HG02759 (cell line): ENCODE data around the gene PSMD2.
A peak's percentile ranks its signal among the peaks of the same experiment; 100 is the strongest.

Experiments used
- ATAC-seq: cut with Tn5 transposase; IDR thresholded peaks from one replicate; pipeline ENCODE4 v1.9.1; 2021; ENCODE audit warnings: mild to moderate bottlenecking, moderate library complexity; ENCODE audit not compliant: unreplicated experiment

The PSMD2 gene

DNA sequence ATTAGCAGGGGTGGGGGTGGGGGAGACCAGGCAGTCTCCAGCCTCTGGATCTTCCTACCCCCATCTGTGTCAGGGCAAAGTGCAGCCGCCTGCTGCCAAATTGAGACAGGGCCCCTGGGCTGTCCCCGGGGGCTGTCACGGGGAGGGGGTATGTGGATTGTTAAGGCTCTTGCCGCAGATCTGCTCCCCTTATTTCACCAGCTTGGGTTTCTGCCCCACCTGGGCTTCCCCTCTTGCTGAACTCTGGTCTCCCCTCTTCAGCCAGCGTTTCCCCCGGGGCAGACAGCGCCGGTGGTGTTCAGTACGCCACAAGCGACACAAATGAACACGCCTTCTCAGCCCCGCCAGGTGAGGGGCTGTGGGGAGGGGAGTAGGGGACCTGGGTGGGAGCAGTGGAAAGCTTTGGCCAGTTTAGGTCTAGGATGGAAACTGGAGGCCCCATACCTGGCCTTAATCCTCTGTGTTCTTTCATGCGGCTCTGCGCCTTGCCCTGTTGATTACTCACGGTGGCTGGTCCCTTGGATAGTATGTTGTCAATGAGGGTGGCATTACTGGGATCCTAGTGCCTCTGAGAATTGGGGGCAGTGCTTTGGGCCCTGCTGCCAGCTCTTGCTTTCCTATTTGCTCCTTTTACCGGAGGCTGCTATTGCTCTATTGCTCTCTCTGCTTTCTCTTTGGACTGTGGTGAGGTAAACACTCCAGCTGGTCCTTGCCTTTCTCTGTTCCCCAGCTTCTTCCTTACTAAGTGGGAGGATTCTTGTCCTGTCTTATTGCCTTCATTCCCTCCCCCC, 17.0 kb downstream of the PSMD2 start:
- no peak for ATAC-seq

DNA sequence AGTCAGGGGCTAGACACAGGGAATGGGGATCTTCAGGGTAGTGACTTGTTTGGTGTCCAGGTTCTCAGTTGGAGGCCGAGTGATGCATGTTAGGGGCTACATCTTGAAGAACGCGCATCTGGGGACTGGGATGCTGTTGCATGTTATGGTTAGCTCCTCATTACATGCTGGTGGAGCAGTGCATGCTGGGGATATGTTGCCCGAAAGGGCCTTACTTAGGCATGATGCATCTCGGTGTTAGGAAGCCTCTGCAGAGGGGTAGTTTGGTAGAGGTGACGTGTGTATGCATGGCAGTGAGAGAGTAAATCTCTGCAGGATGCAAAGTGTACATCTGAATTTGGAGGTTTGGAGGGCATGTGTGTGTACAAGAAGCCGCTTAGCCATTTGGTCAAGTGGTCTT, 17.8 kb downstream of the PSMD2 start:
- no peak for ATAC-seq

DNA sequence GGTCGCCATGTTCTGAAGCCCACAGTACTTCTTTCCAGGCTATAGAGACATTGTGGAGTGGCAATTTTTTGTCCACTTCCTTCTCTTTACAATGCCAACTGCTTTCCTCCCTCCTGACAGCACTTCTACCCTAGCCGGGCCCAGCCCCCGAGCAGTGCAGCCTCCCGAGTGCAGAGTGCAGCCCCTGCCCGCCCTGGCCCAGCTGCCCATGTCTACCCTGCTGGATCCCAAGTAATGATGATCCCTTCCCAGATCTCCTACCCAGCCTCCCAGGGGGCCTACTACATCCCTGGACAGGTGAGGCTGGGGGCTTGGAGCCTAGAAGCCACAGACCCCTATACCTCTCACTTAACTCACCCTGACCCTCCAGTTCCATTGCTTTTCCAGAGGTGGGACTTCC, 18.2 kb downstream of the PSMD2 start:
- ATAC-seq: no peak

DNA sequence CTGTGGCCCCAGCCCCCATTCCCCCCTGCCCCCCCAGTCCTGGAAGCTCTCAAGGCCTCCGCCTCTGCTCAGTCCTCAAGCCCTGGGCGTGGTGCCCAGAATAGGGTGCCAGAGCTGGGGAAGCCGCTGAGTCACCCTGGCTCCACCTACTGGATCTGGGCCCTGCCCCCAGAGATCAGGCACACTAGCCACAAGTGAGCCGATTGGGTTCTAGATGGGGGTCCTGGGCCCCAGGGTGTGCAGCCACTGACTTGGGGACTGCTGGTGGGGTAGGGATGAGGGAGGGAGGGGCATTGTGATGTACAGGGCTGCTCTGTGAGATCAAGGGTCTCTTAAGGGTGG, 21.0 kb downstream of the PSMD2 start:
- no peak for ATAC-seq

DNA sequence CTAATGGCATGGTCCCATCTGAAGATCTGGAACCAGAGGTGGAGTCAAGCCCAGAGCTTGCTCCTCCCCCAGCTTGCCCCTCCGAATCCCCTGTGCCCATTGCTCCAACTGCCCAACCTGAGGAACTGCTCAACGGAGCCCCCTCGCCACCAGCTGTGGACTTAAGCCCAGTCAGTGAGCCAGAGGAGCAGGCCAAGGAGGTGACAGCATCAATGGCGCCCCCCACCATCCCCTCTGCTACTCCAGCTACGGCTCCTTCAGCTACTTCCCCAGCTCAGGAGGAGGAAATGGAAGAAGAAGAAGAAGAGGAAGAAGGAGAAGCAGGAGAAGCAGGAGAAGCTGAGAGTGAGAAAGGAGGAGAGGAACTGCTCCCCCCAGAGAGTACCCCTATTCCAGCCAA, 22.6 kb downstream of the PSMD2 start:
- no peak for ATAC-seq

DNA sequence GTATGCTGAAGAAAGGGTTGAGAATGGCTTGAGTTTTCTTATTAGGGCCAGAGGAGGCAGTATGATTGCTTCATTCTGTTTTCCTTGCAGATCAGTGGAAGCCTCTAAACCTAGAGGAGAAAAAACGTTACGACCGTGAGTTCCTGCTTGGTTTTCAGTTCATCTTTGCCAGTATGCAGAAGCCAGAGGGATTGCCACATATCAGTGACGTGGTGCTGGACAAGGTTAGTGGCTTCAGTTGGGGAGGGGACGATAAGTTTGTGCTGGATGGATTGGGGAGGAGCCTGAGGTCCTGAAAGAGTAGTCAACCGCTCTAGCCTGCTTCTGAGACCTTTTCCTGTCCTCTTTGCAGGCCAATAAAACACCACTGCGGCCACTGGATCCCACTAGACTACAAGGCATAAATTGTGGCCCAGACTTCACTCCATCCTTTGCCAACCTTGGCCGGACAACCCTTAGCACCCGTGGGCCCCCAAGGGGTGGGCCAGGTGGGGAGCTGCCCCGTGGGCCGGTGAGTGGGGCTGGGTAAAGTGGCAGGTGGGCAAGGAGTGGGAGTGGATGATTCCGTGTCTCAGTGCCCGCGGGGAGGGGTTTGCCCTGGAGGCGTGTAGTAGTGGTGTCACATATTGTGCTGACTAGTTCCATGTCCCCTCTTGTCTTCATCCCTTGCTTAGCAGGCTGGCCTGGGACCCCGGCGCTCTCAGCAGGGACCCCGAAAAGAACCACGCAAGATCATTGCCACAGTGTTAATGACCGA, 23.9 kb downstream of the PSMD2 start:
- ATAC-seq: no peak

DNA sequence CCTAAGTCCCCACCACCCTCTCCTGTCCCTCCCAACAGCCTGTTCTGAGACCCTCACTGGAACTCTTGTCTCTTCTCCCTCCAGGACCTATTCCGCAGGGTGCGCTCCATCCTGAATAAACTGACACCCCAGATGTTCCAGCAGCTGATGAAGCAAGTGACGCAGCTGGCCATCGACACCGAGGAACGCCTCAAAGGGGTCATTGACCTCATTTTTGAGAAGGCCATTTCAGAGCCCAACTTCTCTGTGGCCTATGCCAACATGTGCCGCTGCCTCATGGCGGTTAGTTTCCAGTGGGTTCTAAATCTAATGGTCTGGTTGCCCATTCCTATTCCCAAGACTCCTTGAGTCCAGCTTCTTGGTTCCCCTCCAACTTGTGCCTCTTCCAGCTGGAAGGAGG, 24.7 kb downstream of the PSMD2 start:
- ATAC-seq: no peak

DNA sequence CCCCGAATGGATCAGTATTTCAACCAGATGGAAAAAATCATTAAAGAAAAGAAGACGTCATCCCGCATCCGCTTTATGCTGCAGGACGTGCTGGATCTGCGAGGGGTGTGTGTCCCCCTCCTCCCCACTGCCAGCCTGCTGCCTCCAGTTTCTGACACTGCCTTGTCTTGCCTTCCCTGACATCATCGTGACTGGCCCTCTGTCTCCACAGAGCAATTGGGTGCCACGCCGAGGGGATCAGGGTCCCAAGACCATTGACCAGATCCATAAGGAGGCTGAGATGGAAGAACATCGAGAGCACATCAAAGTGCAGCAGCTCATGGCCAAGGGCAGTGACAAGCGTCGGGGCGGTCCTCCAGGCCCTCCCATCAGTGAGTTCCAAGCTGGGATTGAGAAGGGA, 26.2 kb downstream of the PSMD2 start:
- ATAC-seq: no peak

DNA sequence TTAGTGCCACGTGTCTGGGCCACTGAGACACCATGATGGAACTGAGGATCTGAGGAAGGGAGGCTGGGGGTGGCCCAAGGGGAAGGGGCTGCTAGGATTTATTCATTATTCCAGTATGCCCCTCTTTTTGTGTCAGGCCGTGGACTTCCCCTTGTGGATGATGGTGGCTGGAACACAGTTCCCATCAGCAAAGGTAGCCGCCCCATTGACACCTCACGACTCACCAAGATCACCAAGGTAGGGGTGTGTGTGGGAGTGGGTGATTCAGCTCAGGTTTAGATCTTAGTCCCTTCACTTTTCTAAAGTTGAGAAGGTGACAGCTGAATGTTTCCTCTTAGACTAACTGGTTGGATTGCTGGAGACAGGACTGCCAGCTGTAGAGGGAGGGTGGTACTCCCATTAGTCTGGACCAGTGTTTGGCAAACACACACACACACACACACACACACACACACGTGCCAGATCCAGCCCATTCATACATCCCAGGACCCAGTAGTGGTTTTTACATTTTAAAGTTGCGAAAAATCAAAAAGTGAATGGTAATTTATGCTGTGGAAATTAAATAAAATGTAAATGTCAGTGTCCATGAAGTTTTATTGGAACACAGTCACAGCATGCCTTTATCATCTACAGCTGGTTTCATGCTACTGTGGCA, 26.8 kb downstream of the PSMD2 start:
- ATAC-seq: no peak

DNA sequence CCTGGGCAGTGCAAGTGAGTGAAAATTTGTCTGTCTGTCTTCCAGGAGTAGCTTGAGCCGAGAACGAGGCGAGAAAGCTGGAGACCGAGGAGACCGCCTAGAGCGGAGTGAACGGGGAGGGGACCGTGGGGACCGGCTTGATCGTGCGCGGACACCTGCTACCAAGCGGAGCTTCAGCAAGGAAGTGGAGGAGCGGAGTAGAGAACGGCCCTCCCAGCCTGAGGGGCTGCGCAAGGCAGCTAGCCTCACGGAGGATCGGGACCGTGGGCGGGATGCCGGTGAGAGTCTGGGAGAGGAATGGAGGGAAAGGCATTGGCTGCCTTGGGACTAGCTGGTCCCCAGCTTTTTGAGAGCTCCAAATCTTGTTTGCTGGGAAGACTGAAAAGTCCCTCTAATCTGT, 28.1 kb downstream of the PSMD2 start:
- ATAC-seq: no peak

DNA sequence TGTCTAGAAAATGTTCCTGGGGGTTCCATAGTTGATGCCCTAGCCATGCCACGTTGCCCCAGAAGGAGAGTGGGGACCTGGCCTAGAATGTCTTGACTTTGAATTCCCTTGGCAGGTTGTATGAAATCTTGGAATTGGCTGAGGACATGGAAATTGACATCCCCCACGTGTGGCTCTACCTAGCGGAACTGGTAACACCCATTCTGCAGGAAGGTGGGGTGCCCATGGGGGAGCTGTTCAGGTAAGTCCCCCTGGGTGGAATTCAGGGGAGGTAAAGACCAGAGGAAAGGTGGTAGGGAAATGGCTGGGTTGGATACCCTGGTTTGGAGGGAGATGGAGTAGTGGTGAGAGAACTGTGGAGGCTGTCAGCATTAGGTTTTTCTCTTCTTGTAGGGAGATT, 29.5 kb downstream of the PSMD2 start:
- ATAC-seq: no peak

DNA sequence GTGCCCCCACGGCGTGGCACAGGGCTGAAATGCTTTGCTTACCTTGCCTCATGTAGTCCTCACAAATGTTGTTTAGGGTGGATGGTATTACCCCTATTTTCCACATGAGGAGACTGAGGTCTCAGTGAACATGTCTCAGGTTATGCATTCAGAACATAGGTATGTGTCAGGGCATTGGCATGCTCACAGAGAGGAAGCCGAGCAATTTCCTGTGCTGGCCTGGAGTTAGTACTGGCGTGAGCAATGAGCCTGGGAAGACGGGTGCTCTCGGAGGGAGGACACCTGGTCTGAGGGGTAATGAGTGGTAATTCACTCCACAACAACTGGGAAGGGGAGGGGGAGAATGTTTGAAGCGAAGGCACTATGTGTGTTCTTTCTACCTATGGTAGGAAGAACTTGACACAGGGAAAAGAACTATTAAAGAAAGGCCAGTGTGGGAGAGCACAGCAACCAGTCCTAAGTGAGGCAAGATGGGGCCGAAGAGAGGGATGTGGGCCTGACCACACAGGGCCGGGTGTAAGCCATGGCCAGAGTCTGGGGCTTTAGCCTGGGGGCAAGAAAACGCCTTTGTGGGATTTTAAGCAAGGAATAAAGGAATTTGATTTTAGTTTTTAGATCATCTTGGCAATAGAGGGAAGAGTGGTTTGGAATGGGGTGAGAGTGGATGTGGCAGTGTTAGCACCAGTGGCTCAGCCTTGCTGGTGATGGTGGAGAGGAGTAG, 33.5 kb downstream of the PSMD2 start:
- no peak for ATAC-seq

DNA sequence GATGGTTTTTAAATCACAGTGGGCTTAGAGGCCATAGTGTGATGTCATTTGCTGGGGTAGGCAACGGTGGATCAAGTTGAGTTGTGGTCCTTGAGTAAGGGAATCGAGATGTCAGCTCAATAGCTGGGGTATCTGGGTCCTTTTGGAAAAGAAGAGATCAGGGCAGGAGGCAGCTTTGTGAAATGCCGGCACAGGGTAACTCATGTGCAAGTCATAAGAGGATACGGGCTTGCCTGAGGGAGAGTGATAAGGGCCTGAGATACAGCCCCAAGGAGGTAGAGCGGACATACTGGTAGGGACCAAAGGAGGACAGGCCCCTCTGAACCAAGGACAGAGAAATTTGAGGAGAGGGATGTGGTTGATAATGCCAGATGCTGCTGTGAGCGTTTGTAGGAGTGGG, 34.1 kb downstream of the PSMD2 start:
- ATAC-seq: no peak

DNA sequence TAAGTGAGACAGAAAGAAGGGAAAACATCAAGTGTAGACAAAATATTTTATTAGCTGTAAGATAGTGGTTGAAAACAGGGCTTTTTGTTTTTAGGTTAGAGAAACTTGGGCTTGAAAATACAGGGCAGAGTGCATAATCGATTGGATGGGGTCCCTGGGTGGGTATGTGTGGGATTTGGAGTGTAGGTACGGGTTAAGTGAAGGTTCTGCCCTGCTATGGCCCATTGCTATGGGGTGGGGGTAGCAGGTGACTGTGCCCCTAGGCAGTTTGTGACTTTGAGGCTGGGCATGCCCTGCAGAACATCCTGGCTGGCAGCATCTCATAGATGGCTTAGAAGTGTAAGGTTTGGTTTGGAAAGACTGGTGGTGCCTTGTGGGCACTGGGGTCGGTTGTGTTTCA, 34.7 kb downstream of the PSMD2 start:
- ATAC-seq: no peak

DNA sequence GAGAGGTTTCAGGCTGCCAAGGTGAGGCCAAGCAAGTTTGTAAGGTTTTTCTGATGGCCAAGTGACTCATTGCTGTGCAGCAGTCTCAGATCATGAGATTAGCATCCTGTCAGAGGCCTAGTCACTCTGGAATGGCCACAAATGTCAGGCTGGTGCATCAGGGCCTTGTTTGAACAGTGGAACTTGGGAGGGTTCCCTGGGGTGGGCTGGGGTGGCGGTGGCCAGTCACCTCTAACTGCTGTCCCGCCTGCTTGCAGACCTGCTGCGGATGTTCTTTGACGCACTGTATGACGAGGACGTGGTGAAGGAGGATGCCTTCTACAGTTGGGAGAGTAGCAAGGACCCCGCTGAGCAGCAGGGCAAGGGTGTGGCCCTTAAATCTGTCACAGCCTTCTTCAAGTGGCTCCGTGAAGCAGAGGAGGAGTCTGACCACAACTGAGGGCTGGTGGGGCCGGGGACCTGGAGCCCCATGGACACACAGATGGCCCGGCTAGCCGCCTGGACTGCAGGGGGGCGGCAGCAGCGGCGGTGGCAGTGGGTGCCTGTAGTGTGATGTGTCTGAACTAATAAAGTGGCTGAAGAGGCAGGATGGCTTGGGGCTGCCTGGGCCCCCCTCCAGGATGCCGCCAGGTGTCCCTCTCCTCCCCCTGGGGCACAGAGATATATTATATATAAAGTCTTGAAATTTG, 35.6 kb downstream of the PSMD2 start:
- ATAC-seq: no peak

DNA sequence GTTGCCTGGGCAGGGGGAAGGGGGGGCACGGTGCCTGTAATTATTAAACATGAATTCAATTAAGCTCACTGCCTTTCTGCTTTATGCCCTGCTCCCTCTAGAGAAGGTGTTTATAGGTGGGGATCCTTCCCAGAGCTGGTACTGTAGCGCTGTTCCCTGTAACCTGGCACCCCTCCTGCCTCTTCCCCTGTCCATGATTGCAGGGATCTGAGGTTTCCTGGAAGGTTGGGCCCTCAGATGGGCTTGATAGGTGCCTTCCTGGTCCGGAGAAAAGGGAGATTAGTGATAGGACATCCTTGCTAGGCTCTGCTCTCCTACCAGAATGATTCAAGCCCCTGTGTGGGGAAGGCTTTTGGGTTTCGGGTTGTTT, 36.2 kb downstream of the PSMD2 start:
- ATAC-seq: no peak

DNA sequence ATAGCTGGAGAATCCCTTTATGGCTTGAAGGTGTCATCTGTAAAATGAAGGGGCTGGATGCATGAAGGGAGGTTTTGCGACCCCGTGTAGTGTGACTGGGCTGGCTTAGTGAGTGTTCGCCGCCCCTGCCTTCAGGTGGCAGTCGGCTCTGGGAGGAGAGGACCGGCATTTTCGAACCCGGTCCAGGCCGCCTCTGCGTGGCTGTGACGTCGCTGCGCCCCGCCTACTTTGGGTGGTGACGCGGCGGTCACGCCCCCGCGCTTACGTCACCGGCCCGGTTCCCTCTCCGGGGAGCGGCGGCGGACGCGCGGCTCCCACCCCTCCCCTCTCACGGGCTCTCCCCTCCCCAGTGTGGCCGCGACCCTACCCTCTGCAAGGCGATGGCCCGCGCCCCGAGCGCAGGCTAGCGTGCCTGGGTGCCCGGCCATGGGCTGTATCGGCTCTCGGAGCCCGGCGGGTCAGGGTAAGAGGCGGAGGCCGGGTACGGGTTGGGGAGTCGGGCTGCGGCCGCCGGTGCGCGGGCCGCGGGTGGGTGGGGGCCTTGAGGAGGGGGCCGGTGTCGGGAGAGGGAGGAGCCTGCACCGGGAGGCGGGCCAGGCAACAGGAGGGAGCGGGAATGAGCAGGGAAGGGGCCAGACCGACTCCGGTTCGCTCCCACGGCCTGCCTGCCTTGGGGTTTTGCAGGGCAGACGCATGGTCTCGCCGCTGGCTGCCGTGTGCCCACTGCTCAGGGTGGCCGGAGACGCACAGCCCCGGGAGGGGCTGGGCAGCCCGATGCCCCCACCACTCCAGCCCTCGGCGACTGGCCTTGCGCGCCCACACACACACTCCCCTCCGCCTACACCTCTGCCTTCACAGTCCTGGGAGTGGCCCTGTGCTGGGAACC, 36.9 kb downstream of the PSMD2 start:
- ATAC-seq: peak; percentile 80

DNA sequence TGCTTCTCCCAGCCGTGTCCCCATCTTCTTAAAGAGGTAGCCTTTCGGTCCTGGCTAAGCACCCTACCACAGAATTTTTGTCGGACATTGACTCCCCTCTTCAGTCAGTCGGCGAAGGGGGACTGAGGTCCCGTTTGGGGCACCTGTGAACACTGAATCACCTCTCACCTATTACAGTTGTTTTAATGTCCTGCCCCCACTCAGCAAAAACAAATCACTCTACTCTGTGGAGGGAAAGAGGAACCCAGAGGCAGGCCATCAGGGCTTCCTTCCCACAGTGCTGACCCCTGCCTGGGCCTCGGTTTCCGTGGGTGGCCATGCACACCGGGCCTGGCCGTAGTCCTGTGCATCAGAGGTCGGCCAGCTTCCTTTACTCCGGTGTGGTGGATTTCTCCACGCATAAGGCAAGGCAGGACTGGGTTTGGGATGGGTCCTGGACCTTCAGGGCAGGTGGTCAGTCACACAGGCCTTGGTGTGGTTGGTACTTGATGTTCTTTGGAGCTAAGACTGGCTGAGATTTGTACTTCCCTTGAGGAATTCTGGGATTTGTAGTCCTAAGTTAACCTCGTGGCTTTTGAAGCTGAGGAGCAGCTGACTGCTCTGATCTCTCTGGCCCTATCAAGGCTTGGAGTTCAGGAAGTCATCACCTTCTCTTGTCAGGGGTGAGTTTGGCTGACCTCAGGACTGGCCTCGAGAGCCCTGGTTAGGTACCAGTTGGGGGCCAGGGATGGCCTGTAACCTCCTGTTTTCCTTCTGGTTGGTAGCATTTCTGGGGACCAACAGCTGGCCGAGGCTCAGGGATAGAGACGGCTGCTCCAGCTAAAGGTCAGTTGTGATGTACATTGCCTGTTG, 37.7 kb downstream of the PSMD2 start:
- ATAC-seq: no peak

DNA sequence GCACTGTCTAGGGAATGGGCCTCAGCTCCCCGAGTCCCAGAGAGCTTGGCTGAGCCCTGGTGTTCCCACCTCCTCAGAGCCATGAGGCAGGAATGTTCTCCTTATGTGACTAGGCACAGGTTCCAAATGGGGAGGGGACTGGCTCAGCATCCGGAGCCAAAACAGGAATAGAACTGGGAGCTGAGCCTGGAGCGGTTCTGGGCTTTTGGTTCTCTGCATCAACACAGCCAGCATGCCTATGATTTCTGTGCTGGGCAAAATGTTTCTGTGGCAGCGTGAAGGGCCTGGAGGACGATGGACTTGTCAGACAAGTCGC, 38.3 kb downstream of the PSMD2 start, which contains the start of gene FAM131A:
FAM131A (plus strand) TSS at position 202 of the 316 bp plus-strand sequence; CDS start at position 233, 31 bp downstream.
- no peak for ATAC-seq
